ENCODE results near the gene ERVH48-1.

GRCh38 chr21:42905195-42905594 lies 20.2 kb downstream of the ERVH48-1 start:
- TF ChIP-seq CTCF (IDR thresholded peaks at IDR 0.05; ENCODE audit: poor library complexity) = no peak
- TF ChIP-seq EZH2 (IDR thresholded peaks at IDR 0.05; ENCODE audit: borderline replicate concordance) = no peak

Data from hepatocyte (in vitro differentiated cells).